ENCODE results near the gene FAM3C.
A peak's percentile ranks its signal among the peaks of the same experiment; 100 is the strongest.
"Not testable (repeated sequence)": the region's sequence is repeated elsewhere in the genome, so short reads cannot be mapped to it uniquely, and the experiment has no call there.

The FAM3C gene, protein sequence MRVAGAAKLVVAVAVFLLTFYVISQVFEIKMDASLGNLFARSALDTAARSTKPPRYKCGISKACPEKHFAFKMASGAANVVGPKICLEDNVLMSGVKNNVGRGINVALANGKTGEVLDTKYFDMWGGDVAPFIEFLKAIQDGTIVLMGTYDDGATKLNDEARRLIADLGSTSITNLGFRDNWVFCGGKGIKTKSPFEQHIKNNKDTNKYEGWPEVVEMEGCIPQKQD

DNA sequence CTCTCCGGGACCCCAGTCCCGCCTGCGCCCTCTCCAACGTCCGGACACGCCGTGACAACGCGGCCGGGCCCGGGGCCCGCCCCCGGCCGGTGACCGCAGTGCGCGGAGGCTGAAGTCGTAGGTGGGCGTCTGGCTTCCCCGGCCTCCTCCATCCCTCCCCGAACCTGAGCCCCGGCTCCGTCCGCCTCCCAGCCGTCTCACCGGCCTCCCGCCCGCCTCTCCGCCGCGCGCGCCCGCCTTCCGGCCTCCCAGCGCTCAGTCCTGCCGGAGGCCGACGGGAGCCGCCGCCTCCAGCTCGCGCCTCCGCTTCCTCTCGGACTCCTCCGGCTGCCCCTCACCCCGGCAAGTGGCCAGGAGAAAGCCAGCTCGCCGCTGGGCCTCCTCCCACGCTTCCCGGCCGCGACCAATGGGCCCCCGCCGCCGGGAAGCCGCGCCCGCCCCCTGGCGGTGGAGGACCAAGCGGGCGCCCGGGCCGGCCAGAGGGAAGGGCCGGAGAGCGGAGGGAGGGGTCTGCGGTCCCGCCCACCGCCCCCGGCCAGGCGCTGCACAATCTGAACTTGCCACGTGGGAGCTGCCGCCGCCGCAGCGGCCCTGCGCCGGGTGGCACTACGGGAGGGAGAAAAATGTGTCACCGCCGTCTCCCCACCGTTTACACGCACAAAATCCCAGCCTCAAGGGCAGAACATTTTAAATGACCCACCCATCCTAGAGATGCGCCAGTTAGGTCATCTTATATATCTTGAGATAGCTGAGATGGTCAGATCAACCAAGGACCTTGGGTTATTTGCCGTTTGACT lies at the start of gene FAM3C:
Gene FAM3C, minus strand, starts transcription at position 348 of the 797 bp plus-strand sequence. CDS start 13,339 bp downstream, outside the sequence.
- DNase-seq, result peak; percentile 87

DNA sequence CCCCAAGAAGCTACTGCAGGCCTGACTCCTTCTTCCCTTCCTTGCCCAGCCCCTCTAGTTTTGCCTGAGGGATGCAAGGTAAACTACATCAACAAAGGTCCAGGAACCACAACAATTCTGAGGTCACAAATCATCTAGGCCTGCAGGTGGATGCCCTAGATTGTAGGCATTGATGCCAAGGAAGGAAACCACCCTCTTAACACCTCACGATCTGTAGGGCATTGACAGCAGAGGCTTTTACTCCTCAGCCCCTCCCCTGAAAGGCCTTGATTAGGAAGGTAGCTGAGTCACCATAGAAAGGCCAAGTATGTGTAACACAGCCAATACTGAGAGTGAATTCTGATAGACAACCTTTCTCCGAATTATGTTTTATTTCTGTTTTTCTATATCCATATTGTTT lies 46.7 kb upstream of the FAM3C start:
- DNase-seq, result peak; percentile 17

DNA sequence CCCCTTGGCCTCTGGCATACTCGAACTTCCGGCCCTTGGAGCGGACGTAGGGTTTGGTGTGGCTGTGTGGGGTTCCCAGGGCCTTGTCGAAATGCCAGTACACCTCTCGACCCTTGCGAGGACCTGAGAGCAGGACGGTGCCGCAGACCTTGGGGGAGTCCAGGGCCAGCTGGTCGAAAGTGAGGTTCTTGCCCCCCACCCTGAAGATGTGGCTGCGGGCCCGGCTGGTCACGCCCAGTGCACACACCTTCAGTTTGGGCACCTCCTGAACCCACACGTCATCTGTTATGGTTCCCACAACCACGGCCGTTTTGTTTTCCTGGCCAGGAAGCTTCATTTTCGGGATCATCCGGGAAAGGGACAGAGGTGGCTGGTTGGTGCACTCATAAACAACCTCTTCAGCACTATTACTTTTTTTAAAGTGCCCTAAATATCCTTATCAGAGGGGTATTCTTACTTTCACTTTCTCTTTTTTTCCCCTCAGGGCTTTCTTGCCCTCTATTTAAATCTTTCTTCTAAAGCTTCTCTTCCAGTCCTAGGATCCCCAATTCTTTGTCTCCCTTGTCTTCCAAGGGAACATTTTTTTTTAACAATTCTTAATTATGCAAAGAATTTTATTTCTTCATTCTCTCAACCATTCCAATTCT lies 44.9 kb upstream of the FAM3C start:
- DNase-seq, result no peak

DNA sequence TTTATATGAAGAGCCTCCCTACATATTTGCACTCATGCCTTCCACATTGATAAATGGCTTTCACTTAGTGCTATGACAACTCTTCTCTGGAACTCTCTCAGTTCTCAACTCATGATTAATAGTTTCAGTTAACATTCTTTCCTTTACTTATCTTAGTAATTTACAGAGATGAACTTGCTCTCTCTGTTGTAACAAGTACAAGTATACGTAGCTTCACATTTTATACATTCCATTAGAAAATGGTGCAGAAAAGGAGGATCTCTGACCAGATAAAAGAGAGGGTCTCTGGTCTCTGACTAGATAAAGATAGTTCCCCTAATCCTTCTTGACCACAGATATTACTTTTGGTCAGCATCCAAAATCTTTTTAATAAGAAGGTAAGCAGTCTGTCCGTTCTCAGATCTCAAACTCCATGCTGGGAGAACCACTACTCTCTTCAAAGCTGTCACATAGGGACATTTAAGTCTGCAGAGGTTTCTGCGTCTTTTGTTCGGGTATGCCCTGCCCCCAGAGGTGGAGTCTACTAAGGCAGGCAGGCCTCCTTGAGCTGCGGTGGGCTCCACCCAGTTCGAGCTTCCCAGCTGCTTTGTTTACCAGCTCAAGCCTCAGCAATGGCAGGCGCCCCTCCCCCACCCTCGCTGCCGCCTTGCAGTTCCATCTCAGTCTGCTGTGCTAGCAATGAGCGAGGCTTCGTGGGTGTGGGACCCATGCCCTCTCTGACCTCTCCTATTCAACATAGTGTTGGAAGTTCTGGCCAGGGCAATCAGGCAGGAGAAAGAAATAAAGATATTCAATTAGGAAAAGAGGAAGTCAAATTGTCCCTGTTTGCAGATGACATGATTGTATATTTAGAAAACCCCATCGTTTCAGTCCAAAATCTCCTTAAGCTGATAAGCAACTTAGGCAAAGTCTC lies 42.2 kb upstream of the FAM3C start:
- DNase-seq, result peak; percentile 60

DNA sequence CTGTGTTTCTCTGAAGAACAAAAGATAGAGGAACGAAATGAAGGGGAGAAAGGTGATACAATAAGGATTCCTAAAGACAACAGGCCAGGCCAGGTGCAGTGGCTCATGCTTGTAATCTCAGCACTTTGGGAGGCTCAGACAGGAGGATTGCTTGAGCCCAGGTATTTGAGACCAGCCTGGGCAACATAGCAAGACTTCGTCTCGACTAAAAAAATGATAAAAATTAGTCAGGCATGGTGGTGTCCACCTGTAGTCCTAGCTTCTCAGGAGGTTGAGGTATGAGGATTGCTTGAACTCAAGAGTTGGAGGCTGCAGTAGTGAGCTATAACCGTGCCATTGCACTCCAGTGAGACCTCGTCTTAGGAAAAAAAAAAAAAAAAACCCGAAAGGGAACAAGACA lies 41.4 kb upstream of the FAM3C start:
- no peak for DNase-seq

DNA sequence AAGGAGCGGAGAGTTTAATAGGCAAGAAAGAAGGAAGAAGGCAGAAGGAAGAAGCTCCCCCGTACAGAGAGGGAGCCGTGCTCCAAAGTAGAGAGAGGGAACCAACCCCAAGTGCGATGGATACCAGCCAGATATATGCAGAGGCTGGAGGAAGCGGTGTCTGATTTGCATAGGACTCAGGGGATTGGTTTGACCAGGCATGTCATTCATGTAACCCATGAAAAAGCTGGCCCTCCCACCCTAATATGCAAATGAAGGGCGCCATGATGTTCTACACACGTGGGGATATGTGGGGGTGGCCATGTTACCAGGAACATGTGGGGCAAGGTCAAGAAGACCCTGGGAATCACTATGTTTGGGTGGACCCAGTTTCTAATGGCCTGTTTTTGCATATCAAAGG lies 40.6 kb upstream of the FAM3C start:
- DNase-seq, result no peak

DNA sequence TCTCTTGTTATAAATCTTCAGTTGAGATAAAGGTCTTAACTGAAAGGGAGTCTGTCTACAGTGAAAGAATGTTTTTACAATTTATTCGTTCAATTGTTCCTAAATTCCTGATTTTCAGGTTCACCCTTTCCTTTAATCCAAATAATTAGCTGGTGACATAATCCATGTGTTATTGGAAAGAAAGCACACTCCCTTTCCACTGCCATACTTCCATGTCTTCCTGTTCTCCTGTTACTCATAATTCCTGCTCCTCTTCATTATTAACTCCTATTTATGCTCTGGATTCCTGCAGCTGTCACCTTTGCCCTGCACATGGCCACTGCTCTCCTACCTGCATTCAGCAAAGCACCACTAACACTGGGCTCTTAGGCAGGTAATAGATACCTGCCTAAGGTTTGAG lies 40.0 kb upstream of the FAM3C start:
- DNase-seq, result no peak

DNA sequence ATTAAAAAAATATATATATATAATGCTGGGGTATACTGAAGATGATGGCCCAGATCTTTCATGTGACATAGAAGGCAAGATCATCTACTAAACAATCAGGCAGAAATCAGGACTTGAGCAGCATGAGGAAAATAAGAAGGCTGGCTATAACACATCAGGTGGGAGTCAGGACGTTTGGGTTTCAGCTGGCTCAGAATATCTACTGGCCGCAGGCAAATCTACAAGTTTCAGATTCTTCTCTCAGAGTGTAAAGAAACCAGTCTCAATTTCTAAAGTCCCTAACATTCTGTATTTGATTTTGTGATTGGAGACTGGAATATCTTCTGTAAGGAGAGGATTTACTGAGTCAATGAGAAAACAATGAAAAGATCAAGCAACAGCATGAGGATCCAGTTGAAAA lies 37.7 kb upstream of the FAM3C start:
- DNase-seq, result no peak

DNA sequence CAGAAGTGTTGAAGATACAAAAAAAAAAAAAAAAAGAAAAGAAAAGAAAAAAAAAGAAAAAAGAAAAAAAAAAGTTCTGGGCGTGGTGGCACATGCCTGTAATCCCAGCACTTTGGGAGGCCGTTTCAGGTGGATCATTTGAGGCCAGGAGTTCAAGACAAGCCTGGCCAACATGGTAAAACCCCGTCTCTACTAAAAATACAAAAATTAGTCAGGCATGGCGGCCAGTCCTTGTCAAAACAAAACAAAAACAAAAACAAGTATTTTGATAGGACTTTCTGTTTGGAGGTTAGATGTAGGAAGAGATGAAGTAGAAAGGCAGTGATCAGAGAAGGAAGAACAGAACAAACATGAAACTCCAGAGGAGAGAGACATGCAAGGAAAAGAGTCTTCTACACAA lies 36.4 kb upstream of the FAM3C start:
- DNase-seq, result not testable (repeated sequence)

DNA sequence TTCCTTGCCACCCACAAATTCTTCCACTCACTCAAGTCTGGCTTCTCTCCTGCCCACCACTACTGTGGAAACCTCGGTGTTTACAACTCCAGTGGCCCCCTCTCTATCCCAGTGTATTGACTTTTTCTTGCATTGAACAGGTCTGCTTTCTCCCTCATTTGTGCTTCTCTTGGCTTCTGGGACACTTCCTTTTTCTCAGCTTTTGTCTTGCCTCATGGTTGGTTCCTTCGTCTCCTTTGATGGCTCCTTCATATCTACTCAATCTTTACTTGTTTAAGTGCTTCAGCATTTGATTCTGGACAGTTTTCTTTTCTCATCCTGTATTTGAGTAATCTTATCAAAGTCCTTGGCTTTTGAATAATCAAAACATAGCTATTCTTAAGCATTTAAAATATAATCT lies 35.9 kb upstream of the FAM3C start:
- DNase-seq, result no peak

DNA sequence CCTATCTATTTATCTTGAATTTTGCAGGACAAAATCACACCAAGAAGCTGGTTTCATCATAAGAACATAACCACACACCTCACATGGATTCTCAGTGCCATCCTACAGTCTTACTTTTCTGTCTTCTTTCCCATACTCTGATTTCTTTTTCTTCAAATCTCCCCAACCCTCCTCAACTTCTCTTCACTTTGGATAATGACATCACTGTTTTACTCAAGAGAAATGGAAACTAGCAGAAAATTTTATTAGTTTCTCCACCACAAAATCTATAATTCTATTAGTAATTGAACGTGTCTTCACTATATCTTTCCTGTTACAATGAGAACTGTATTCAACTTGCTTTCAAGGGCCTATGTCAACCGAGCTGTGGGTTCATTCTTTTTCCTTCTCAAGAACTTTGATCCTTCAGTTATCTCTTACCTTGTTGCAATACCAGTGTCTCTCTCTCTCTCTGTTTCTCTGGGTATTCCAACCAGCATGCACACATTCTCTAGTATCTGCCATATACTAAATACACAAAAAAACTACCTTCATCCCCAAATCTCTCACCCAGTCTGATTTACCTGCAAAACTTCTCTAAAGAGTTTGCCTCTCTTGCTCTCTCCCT lies 35.4 kb upstream of the FAM3C start:
- no peak for DNase-seq

DNA sequence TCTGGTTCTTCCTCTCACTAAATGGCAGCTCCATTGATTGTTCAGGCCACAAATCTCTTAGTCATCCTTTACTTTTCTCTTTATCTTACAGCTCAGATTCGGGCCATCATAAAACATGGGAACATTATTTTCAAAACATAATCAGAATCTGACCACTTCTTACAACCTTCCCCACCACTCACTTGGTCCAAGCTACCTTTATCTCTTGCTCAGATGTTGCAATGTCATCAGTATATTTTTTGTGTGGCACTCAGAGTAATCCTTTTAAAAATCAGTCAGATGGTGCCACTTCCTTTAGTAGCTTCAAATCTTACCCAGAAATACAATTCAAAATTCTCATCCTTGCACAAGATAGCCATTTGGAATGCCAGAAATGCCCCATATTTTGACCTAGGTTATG lies 34.5 kb upstream of the FAM3C start:
- no peak for DNase-seq

DNA sequence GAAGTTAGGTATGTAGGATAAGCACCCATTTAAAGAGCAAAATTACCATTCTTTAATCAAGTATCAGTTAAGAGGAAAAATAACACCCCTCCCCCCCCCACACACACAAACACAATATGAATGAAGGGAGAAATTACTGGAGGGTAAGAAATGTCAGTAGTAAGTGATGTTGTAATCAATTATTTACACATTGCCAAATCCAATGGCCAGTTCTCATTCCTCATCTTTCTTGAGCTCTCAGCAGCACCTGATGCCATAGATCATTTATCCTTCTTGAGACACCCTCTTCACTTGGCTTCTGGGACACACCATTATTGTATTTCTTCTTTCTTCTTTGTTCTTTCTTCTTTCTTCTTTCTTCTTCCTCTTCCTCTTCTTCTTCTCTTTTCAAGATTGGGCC lies 33.7 kb upstream of the FAM3C start:
- DNase-seq, result no peak

DNA sequence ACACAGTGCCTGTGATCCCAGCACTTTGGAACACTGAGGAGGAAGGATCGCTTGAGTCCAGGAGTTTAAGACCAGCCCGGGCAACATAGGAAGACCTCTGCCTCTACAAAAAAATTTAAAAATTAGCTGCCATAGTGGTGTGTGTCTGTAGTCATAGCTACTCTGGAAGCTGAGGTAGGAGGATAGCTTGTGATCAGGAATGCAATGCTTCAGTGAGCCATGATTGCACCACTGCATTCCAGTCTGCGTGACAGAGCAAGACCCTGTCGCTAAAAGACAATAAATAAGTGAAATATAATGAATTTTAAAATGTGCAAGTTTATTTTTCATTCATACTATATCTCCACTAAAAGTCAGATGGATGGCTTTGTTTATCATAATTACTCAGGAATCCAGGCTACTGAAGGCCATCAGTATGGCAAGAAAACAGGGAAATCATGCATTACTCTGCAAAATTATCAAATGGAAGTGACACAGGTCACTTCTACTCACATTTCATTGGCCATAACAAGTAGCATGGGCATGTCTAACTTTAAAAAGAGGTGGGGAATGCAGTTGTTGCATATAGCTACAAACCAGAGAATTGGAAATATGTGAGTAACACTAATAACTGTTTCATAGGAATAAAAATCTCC lies 32.9 kb upstream of the FAM3C start:
- DNase-seq, result no peak

DNA sequence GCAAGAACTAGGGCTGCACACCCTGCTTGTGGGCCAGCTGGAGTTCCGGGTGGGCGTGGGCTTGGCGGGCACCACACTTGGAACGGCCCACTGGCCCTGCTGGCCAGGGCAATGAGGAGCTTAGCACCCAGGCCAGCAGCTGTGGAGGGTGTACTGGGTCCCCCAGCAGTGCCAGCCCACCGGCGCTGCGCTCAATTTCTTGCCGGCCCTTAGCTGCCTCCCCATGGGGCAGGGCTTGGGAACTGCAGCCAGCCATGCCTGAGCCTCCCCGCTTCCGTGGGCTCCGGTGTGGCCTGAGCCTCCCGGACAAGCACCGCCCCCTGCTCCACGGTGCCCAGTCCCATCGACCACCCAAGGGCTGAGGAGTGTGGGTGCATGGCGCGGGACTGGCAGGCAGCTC lies 25.6 kb upstream of the FAM3C start:
- DNase-seq, result not testable (repeated sequence)

DNA sequence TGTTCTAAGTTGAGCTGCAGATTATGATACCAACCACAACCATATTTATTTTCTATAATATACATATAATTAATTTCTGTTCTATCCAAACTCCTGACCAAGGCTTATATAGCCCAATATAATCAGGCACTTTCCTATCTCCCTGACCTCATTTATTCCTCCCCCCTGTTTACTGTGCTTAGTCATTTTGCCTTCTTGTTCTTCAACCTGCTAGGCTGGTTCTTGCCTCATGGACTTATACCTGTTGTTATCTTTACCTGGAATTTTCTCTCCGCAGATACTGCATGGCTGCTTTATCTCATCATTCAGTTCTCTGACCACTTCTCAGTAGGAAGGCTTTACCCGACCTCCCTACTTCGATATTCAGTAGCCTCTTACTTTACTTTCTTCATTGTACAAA lies 24.9 kb upstream of the FAM3C start:
- no peak for DNase-seq

DNA sequence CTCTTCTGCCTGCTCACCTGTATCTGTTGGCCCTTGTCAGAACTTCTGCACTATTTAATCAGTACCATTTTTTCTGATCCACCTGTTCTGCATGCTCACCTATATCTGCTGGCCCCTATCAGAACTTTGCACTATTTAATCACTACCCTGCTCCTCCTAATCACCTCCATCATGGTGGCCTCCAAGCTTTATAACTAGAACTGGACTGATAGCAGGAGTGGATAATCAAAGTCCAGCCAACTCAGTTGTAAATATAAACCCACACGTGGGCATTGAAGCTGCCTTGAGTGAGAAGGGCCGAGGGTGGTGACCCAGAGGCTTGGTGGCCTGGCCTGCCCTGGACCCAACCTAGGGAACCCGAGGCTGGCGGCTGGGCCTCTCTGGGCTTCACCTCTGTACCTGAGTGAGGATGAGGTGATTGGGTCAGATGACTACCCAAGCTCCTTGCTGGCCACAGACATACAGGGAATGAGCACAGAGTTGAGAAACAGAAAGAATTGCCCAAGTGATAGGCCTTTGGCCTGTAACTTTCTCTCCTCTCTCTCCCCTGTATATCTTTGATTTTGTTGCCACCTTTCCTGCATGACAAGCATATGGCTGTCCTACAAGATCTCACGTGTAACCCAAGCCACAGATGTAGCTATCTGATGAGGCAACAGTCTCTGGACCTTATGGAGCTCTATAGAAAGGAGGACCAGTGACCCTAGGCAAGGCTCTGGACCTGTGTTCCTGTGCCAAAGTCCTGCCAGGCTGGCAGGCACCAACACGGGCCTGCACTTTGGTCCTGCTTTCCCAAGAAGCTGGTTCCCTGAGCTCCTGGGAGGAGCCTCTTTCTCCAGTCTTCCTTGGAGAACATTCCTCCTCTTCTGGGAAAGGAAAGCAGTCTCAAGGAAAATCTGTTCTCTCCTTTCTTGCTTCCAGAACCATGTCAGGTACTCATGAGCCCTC lies 23.4 kb upstream of the FAM3C start:
- DNase-seq, result no peak

DNA sequence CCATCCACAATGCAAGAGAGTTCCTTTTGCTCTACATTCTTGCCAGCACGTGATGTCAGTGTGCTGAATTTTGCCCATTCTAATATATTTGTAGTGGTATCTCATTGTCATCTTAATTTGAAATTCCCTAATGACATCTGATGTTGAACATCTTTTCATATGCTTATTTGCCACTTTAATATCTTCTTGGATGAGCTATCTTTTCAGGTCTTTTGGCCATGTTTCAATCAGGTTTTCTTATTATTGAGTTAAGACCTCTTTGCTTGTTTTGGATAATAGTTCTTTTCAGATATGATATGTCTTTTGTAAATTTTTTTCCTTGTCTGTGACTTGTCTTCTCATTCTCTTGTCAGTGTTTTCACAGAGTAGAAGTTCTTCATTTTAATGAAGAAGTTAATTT lies 20.4 kb upstream of the FAM3C start:
- no peak for DNase-seq

DNA sequence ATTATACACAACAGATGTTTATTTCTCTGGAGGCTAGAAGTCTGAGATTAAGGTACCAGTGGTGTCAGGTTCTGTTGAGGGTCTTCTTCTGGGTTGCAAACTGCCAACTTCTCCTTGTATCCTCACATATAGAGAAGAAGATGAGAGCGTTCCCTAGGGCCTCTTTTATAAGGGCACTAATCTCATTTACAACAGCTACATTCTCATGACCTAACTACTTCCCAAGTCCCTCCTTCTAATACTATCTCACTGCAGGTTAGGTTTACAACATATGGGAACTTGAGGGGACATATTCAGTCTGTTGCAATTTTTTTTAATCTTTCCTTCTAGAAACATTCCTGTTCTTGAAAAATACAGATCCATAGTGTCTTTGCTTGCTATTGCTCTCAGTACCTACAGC lies 18.3 kb upstream of the FAM3C start:
- DNase-seq, result no peak

DNA sequence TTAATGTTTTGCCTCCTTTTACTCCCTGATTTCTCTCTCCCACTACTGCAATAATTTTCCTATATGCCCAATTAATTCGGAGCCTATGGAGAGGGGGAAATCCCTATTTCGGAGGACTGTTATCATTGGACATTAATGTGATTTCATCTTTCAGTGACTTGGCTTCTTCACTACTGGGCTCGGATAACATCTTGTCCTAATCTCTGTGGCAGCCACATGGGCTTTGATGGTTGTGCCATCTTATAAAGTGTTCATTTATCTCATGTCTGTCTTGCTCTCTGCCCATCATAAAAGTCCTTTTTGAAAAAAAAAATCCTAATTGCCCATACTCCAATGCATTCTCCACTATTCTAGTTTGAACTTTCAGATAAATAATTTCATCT lies 15.5 kb upstream of the FAM3C start:
- no peak for DNase-seq
